Measurements from ENCODE around the gene HOXA3.

The HOXA3 gene

GRCh38 chr7:27151931-27152815 is at the start of gene HOXA3:
Gene HOXA3, minus strand, starts transcription at chr7:27152583. Its CDS starts 41,943 bp downstream, at chr7:27110640.
- DNase-seq: no peak

- DNase-seq: no peak
Observed at GRCh38 chr7:27201580-27202017, 49.2 kb upstream of the HOXA3 start.

- DNase-seq: no peak
Observed at GRCh38 chr7:27200761-27201579, 48.6 kb upstream of the HOXA3 start.

- no peak for DNase-seq
Observed at GRCh38 chr7:27199849-27200760, 47.7 kb upstream of the HOXA3 start, which contains the start of gene HOXA13. Gene HOXA13, minus strand, starts transcription at chr7:27200091. Its CDS starts 14 bp downstream, at chr7:27200077.

- DNase-seq: no peak
Observed at GRCh38 chr7:27198871-27199801, 46.8 kb upstream of the HOXA3 start.

GRCh38 chr7:27198138-27198841 is 45.9 kb upstream of the HOXA3 start:
- DNase-seq: no peak

GRCh38 chr7:27197137-27198042 is 45.0 kb upstream of the HOXA3 start:
- DNase-seq: no peak

GRCh38 chr7:27196287-27196767 is 43.9 kb upstream of the HOXA3 start:
- DNase-seq: peak; percentile 82

- DNase-seq: no peak
Observed at GRCh38 chr7:27194686-27195379, 42.5 kb upstream of the HOXA3 start.

GRCh38 chr7:27194002-27194352 is 41.6 kb upstream of the HOXA3 start:
- DNase-seq: no peak

- no peak for DNase-seq
Observed at GRCh38 chr7:27193335-27194001, 41.1 kb upstream of the HOXA3 start.

- DNase-seq: no peak
Observed at GRCh38 chr7:27192546-27193334, 40.4 kb upstream of the HOXA3 start.

- no peak for DNase-seq
Observed at GRCh38 chr7:27191833-27192545, 39.6 kb upstream of the HOXA3 start.

GRCh38 chr7:27191161-27191731 is 38.9 kb upstream of the HOXA3 start:
- DNase-seq: no peak

GRCh38 chr7:27189997-27190748 is 37.8 kb upstream of the HOXA3 start:
- DNase-seq: no peak

Data from stimulated activated CD4-positive, alpha-beta T cell treated with anti-CD3 and anti-CD28 coated beads, Interleukin-2, amount 100 ng/mL, for 48 hours (primary cell).